ENCODE results near the gene POLD1. TPM values are rescaled to one million over a fixed set of nuclear protein-coding genes. Genes with fewer than 3 reads are reported as not detected.

POLD1 gene
- total and polyA plus RNA-seq, 2 experiments from 2014 or later: 111 to 173 TPM

DNA sequence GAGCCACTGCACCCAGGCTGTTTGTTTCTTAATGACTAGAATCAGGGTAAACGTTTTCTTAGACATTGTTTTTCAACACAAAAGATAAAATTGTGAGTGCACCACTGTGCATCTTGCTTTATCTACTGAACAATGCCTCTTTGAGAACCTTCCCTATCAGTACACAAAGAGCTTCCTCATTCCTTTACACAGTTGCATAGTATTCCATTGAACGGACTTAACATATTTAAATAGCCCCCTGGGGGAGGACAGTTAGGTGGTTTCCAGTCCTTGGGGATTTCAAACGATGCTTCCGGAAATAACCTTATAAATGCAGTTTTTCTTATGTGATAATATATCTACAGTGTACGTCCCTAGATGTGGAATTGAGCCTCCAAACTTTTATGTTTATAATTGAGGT is 8.6 kb downstream of the POLD1 start:
- no peak for ATAC-seq
- H3K9me2 ChIP-seq (ENCODE audit: insufficient read depth): no peaks in the 10 kb centered on the region
- peaks cover 7% of the 10 kb centered on the region for H3K27me3 Mint-ChIP-seq (ENCODE audit: insufficient read depth, low read depth, poor library complexity)
- H3K27ac Mint-ChIP-seq: no peak overlapping the region
- H3K27ac ChIP-seq (ENCODE audit: low read depth): no peak overlapping the region
- peaks cover 67% of the 10 kb centered on the region for H3K79me2 ChIP-seq (replicated peaks; ENCODE audit: insufficient read depth)
- H3K36me3 Mint-ChIP-seq (ENCODE audit: low read depth): peaks cover 68% of the 10 kb centered on the region
- H3K4me1 ChIP-seq (ENCODE audit: insufficient read depth): peaks cover 7% of the 10 kb centered on the region; the same call in 1 of the 2 replicates
- peaks cover 28% of the 10 kb centered on the region for H3K9me3 Mint-ChIP-seq
- peaks cover 2% of the 10 kb centered on the region; the same call in 2 of the 3 replicates for H3K4me1 Mint-ChIP-seq
- H3K4me3 Mint-ChIP-seq: no peak overlapping the region
- H2AFZ ChIP-seq: no peak overlapping the region
- peaks cover 5% of the 10 kb centered on the region; the same call in 1 of the 2 replicates for H4K20me1 ChIP-seq (replicated peaks; ENCODE audit: insufficient read depth)
- no peaks in the 10 kb centered on the region for H3K27me3 ChIP-seq (ENCODE audit: insufficient read depth)
- H3K4me2 ChIP-seq: no peak overlapping the region
- H3F3A ChIP-seq (replicated peaks; ENCODE audit: low read depth): no peaks in the 10 kb centered on the region
- no peak overlapping the region for H3K4me3 ChIP-seq
- peaks cover 26% of the 10 kb centered on the region for H3K36me3 ChIP-seq (ENCODE audit: insufficient read depth)
- TF ChIP-seq CREB1 (CRISPR knock-in tag; IDR thresholded peaks at IDR 0.05; ENCODE audit: low read depth) (no peak), JUNB (IDR thresholded peaks at IDR 0.05; ENCODE audit: unreplicated experiment) (no peak), EZH2phosphoT487 (IDR thresholded peaks at IDR 0.05; ENCODE audit: unreplicated experiment) (no peak), ZNF114 (CRISPR knock-in tag; IDR thresholded peaks at IDR 0.05) (no peak), ZNF331 (CRISPR knock-in tag; IDR thresholded peaks at IDR 0.05; ENCODE audit: low read depth) (no peak), STAT1 (IDR thresholded peaks at IDR 0.05; ENCODE audit: unreplicated experiment) (no peak)
- TF ChIP-seq, protein P1, sequence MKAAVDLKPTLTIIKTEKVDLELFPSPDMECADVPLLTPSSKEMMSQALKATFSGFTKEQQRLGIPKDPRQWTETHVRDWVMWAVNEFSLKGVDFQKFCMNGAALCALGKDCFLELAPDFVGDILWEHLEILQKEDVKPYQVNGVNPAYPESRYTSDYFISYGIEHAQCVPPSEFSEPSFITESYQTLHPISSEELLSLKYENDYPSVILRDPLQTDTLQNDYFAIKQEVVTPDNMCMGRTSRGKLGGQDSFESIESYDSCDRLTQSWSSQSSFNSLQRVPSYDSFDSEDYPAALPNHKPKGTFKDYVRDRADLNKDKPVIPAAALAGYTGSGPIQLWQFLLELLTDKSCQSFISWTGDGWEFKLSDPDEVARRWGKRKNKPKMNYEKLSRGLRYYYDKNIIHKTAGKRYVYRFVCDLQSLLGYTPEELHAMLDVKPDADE (IDR thresholded peaks at IDR 0.05): no peak
- no peak for DNase-seq (ENCODE audit: low spot score)

DNA sequence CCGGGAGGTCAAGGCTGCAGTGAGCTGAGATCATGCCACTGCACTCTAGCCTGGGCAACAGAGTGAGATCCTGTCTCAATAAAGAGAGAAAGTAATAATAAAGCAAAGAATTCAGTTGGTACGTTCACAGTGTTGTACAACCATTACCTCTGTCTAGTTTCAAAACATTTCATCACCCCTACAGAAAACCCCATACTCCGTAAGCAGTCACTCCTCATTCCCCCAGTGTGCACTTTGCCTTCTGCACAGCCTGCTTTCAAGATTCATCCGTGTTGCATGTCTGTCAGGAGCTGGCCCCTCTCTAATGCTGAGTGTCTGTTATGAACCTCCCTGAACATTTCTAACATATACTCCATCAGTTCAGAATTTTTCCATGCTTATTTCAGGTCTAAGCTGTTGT is 9.4 kb downstream of the POLD1 start:
- no peak overlapping the region for H3K27ac ChIP-seq (ENCODE audit: low read depth)
- no peak overlapping the region for H3K4me3 Mint-ChIP-seq
- H3F3A ChIP-seq (replicated peaks; ENCODE audit: low read depth): no peaks in the 10 kb centered on the region
- H4K20me1 ChIP-seq (replicated peaks; ENCODE audit: insufficient read depth): peaks cover 4% of the 10 kb centered on the region; the same call in 1 of the 2 replicates
- DNase-seq (ENCODE audit: low spot score) (no peak), ATAC-seq (no peak)
- peaks cover 23% of the 10 kb centered on the region for H3K36me3 ChIP-seq (ENCODE audit: insufficient read depth)
- H3K9me3 Mint-ChIP-seq: peaks cover 28% of the 10 kb centered on the region
- H3K9me2 ChIP-seq (ENCODE audit: insufficient read depth): no peaks in the 10 kb centered on the region
- H2AFZ ChIP-seq: no peak overlapping the region
- H3K4me1 Mint-ChIP-seq: no peaks in the 10 kb centered on the region
- H3K79me2 ChIP-seq (replicated peaks; ENCODE audit: insufficient read depth): peaks cover 60% of the 10 kb centered on the region
- H3K36me3 Mint-ChIP-seq (ENCODE audit: low read depth): peaks cover 63% of the 10 kb centered on the region
- H3K4me3 ChIP-seq: no peak overlapping the region
- H3K4me1 ChIP-seq (ENCODE audit: insufficient read depth): no peaks in the 10 kb centered on the region
- H3K27ac Mint-ChIP-seq: no peak overlapping the region
- H3K4me2 ChIP-seq: no peak overlapping the region
- no peaks in the 10 kb centered on the region for H3K27me3 ChIP-seq (ENCODE audit: insufficient read depth)
- peaks cover 12% of the 10 kb centered on the region for H3K27me3 Mint-ChIP-seq (ENCODE audit: insufficient read depth, low read depth, poor library complexity)
- no peak for TF ChIP-seq EZH2phosphoT487 (IDR thresholded peaks at IDR 0.05; ENCODE audit: unreplicated experiment)
- no peak for TF ChIP-seq STAT1 (IDR thresholded peaks at IDR 0.05; ENCODE audit: unreplicated experiment)
- TF ChIP-seq POLR2AphosphoS5 (IDR thresholded peaks at IDR 0.05; ENCODE audit: low read depth): no peak
- no peak for TF ChIP-seq EZH2 (IDR thresholded peaks at IDR 0.05; ENCODE audit: low read depth, unreplicated experiment)
- TF ChIP-seq, protein P2, sequence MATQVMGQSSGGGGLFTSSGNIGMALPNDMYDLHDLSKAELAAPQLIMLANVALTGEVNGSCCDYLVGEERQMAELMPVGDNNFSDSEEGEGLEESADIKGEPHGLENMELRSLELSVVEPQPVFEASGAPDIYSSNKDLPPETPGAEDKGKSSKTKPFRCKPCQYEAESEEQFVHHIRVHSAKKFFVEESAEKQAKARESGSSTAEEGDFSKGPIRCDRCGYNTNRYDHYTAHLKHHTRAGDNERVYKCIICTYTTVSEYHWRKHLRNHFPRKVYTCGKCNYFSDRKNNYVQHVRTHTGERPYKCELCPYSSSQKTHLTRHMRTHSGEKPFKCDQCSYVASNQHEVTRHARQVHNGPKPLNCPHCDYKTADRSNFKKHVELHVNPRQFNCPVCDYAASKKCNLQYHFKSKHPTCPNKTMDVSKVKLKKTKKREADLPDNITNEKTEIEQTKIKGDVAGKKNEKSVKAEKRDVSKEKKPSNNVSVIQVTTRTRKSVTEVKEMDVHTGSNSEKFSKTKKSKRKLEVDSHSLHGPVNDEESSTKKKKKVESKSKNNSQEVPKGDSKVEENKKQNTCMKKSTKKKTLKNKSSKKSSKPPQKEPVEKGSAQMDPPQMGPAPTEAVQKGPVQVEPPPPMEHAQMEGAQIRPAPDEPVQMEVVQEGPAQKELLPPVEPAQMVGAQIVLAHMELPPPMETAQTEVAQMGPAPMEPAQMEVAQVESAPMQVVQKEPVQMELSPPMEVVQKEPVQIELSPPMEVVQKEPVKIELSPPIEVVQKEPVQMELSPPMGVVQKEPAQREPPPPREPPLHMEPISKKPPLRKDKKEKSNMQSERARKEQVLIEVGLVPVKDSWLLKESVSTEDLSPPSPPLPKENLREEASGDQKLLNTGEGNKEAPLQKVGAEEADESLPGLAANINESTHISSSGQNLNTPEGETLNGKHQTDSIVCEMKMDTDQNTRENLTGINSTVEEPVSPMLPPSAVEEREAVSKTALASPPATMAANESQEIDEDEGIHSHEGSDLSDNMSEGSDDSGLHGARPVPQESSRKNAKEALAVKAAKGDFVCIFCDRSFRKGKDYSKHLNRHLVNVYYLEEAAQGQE (IDR thresholded peaks at IDR 0.05; ENCODE audit: unreplicated experiment): no peak
- TF ChIP-seq JUNB (IDR thresholded peaks at IDR 0.05; ENCODE audit: unreplicated experiment): no peak
- TF ChIP-seq CREB1 (CRISPR knock-in tag; IDR thresholded peaks at IDR 0.05; ENCODE audit: low read depth): no peak
- TF ChIP-seq ZNF114 (CRISPR knock-in tag; IDR thresholded peaks at IDR 0.05): no peak
- TF ChIP-seq, protein P3, sequence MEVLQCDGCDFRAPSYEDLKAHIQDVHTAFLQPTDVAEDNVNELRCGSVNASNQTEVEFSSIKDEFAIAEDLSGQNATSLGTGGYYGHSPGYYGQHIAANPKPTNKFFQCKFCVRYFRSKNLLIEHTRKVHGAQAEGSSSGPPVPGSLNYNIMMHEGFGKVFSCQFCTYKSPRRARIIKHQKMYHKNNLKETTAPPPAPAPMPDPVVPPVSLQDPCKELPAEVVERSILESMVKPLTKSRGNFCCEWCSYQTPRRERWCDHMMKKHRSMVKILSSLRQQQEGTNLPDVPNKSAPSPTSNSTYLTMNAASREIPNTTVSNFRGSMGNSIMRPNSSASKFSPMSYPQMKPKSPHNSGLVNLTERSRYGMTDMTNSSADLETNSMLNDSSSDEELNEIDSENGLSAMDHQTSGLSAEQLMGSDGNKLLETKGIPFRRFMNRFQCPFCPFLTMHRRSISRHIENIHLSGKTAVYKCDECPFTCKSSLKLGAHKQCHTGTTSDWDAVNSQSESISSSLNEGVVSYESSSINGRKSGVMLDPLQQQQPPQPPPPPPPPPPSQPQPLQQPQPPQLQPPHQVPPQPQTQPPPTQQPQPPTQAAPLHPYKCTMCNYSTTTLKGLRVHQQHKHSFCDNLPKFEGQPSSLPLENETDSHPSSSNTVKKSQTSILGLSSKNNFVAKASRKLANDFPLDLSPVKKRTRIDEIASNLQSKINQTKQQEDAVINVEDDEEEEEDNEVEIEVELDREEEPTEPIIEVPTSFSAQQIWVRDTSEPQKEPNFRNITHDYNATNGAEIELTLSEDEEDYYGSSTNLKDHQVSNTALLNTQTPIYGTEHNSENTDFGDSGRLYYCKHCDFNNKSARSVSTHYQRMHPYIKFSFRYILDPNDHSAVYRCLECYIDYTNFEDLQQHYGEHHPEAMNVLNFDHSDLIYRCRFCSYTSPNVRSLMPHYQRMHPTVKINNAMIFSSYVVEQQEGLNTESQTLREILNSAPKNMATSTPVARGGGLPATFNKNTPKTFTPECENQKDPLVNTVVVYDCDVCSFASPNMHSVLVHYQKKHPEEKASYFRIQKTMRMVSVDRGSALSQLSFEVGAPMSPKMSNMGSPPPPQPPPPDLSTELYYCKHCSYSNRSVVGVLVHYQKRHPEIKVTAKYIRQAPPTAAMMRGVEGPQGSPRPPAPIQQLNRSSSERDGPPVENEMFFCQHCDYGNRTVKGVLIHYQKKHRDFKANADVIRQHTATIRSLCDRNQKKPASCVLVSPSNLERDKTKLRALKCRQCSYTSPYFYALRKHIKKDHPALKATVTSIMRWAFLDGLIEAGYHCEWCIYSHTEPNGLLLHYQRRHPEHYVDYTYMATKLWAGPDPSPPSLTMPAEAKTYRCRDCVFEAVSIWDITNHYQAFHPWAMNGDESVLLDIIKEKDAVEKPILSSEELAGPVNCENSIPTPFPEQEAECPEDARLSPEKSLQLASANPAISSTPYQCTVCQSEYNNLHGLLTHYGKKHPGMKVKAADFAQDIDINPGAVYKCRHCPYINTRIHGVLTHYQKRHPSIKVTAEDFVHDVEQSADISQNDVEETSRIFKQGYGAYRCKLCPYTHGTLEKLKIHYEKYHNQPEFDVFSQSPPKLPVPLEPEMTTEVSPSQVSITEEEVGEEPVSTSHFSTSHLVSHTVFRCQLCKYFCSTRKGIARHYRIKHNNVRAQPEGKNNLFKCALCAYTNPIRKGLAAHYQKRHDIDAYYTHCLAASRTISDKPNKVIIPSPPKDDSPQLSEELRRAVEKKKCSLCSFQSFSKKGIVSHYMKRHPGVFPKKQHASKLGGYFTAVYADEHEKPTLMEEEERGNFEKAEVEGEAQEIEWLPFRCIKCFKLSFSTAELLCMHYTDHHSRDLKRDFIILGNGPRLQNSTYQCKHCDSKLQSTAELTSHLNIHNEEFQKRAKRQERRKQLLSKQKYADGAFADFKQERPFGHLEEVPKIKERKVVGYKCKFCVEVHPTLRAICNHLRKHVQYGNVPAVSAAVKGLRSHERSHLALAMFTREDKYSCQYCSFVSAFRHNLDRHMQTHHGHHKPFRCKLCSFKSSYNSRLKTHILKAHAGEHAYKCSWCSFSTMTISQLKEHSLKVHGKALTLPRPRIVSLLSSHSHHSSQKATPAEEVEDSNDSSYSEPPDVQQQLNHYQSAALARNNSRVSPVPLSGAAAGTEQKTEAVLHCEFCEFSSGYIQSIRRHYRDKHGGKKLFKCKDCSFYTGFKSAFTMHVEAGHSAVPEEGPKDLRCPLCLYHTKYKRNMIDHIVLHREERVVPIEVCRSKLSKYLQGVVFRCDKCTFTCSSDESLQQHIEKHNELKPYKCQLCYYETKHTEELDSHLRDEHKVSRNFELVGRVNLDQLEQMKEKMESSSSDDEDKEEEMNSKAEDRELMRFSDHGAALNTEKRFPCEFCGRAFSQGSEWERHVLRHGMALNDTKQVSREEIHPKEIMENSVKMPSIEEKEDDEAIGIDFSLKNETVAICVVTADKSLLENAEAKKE (CRISPR knock-in tag; IDR thresholded peaks at IDR 0.05): no peak

Data from GM23338 (cell line).